Adrenal gland (tissue), 5 donors: Measurements from ENCODE around the gene PDC.

Experiments used
- CTCF ChIP-seq, 6 experiments: fragments of 450-650 bp in 4 of 6; fragments of 200-600 bp in 2 of 6; sonication (generic) in 1 of 6; IDR thresholded peaks; 1 replicate in 5 of 6; 2 replicates in 1 of 6; pipeline versions ENCODE4 v1.5.1 to v1.8.0; 2016 to 2021; ENCODE audit warnings: antibody characterized with exemption in 6 of 6, mild to moderate bottlenecking in 2 of 6, moderate library complexity in 1 of 6
- POLR2A ChIP-seq, 2 donors: fragments of 450-650 bp; IDR thresholded peaks; one replicate each; pipeline ENCODE4 v1.6.1; 2017; ENCODE audit warnings: antibody characterized with exemption in 2 of 2, mild to moderate bottlenecking in 2 of 2, moderate library complexity in 1 of 2
- donor health status: DM: no; HTN: no; CAD: no.

GRCh38 chr1:186429017-186429416 lies 31.9 kb downstream of the PDC start:
- TF ChIP-seq CTCF (IDR thresholded peaks at IDR 0.05): no peak
- no peak for TF ChIP-seq POLR2A (IDR thresholded peaks at IDR 0.05)
